K562 (cell line): ENCODE data around the gene IPPK. TPM values are rescaled to one million over a fixed set of nuclear protein-coding genes. Genes with fewer than 3 reads are reported as not detected.
"Not testable (repeated sequence)": the region's sequence is repeated elsewhere in the genome, so short reads cannot be mapped to it uniquely, and the experiment has no call there.

Experiments
- ATAC-seq: fragments of 200-7000 bp; cut with Tn5 transposase; 3 replicates; pipeline ENCODE4 v1.9.1; 2020; ENCODE audit warnings: moderate library complexity
- BruUV-seq: library from RNA; stranded (reverse); fragments of 400-500 nt; replicated peaks from 2 replicates; lab custom pipeline; 2021; lab: Mats Ljungman, UMichigan
- CTCF ChIA-PET: fragments of 300-600 bp; formaldehyde crosslinking; extraction: SDS; loops from one replicate; lab custom pipeline; 2021; ENCODE audit warnings: low intra/inter-chr PET ratio; lab: Yijun Ruan, JAX
- POLR2A ChIA-PET: fragments of 300-600, 350-650 bp; sonication (Branson Sonifier 250); formaldehyde crosslinking; extraction: SDS; loops from one replicate; lab custom pipeline; 2021; ENCODE audit warnings: antibody characterized with exemption, inconsistent platforms; lab: Yijun Ruan, JAX
- DNase-seq, 4 experiments: peaks; one replicate each; pipeline versions ENCODE4 v3.0.0 to v3.0.0-alpha.2; 2011 to 2018; ENCODE audit warnings: low spot score in 3 of 4, mixed read lengths in 3 of 4; ENCODE audit errors: extremely low read depth in 1 of 4
- FAIRE-seq: peaks from 2 replicates; lab custom pipeline; 2011; peaks lifted over from hg19 to GRCh38; lab: Jason Lieb, UNC
- H2AFZ ChIP-seq: 2 replicates; pipeline ENCODE4 v1.6.0; 2011; ENCODE audit warnings: low read depth, low read length, control low read depth, inconsistent platforms
- H3K27ac ChIP-seq: fragments of 200-600 bp; 3 replicates; pipeline ENCODE4 v1.8.0; 2011; ENCODE audit warnings: low read depth, mild to moderate bottlenecking, control low read depth, inconsistent platforms, low read length, moderate library complexity, mixed read lengths; ENCODE audit errors: extremely low read depth
- H3K27me3 ChIP-seq, 2 experiments: fragments of 300-600 bp in 1 of 2; 2 replicates in 1 of 2; 3 replicates in 1 of 2; pipeline versions ENCODE4 v1.6.0 to v1.8.0; 2011; ENCODE audit warnings: inconsistent platforms in 2 of 2, low read length in 2 of 2, mild to moderate bottlenecking in 1 of 2, mixed read lengths in 1 of 2, moderate library complexity in 1 of 2; ENCODE audit not compliant: control insufficient read depth in 2 of 2, insufficient read depth in 2 of 2
- H3K36me3 ChIP-seq: fragments of 300-600 bp; 3 replicates; pipeline ENCODE4 v1.8.0; 2011; ENCODE audit warnings: mild to moderate bottlenecking, low read length, inconsistent platforms; ENCODE audit not compliant: control insufficient read depth, insufficient read depth
- H3K4me1 ChIP-seq, 2 experiments: fragments of 200-600 bp in 1 of 2; replicated peaks in 1 of 2; 2 replicates in 1 of 2; 3 replicates in 1 of 2; pipeline versions ENCODE4 v1.5.1 to v1.8.0; 2011; ENCODE audit warnings: inconsistent platforms in 2 of 2, low read length in 2 of 2, mild to moderate bottlenecking in 1 of 2, mixed read lengths in 1 of 2, moderate library complexity in 1 of 2; ENCODE audit not compliant: control insufficient read depth in 2 of 2, insufficient read depth in 2 of 2
- H3K4me2 ChIP-seq: 2 replicates; pipeline ENCODE4 v1.6.1; 2011; ENCODE audit warnings: low read length, control low read depth, inconsistent platforms, mixed read lengths; ENCODE audit not compliant: insufficient read depth
- H3K4me3 ChIP-seq: fragments of 200-600 bp; sonication (generic), shearing (Covaris generic); 2 replicates; pipeline ENCODE4 v1.5.1; 2016; ENCODE audit warnings: control low read depth, inconsistent platforms
- H3K79me2 ChIP-seq: fragments of 200-600 bp; 3 replicates; pipeline ENCODE4 v1.8.0; 2011; ENCODE audit warnings: low read length, inconsistent platforms; ENCODE audit not compliant: control insufficient read depth, insufficient read depth
- H3K9ac ChIP-seq, 2 experiments: 2 replicates each; pipeline versions ENCODE4 v1.6.0 to v1.6.1; 2011; ENCODE audit warnings: low read depth in 2 of 2, low read length in 2 of 2, control low read depth in 1 of 2, inconsistent platforms in 1 of 2, mild to moderate bottlenecking in 1 of 2, mixed read lengths in 1 of 2; ENCODE audit not compliant: insufficient read depth in 1 of 2
- H3K9me1 ChIP-seq: one replicate; pipeline ENCODE4 v1.6.0; 2011; ENCODE audit warnings: inconsistent platforms, mild to moderate bottlenecking, low read length, moderate library complexity; ENCODE audit not compliant: control insufficient read depth, insufficient read depth
- H3K9me3 ChIP-seq: replicated peaks from 2 replicates; pipeline ENCODE4 v1.5.1; 2011; ENCODE audit warnings: low read depth, low read length, inconsistent platforms; ENCODE audit not compliant: control insufficient read depth, insufficient read depth
- H4K20me1 ChIP-seq: replicated peaks from 2 replicates; pipeline ENCODE4 v1.6.1; 2011; ENCODE audit warnings: low read length, inconsistent platforms, mixed read lengths; ENCODE audit not compliant: control insufficient read depth, insufficient read depth
- BRF1 ChIP-seq: IDR thresholded peaks from 3 replicates; pipeline ENCODE4 v1.6.1; 2011; ENCODE audit warnings: borderline replicate concordance, mild to moderate bottlenecking; ENCODE audit not compliant: insufficient read length; ENCODE audit errors: extremely low read depth
- GATAD2B ChIP-seq: fragments of 450-650 bp; IDR thresholded peaks from 2 replicates; pipeline ENCODE4 v1.6.1; 2017; ENCODE audit warnings: mild to moderate bottlenecking, borderline replicate concordance
- JUN ChIP-seq, 2 experiments: sonication (generic) in 1 of 2; formaldehyde crosslinking in 1 of 2; IDR thresholded peaks; 2 replicates each; pipeline versions ENCODE4 v1.6.1 to v1.8.0; 2012 to 2022; ENCODE audit warnings: borderline replicate concordance in 2 of 2, mild to moderate bottlenecking in 2 of 2, improper control_type of control experiment in 1 of 2, low read depth in 1 of 2, low read length in 1 of 2, missing genetic modification reagents in 1 of 2
- PYGO2 ChIP-seq: fragments of 450-650 bp; IDR thresholded peaks from 2 replicates; pipeline ENCODE4 v1.6.1; 2016; ENCODE audit warnings: mild to moderate bottlenecking, missing genetic modification characterization, moderate library complexity, missing compliant biosample characterization
- WGBS: fragments of 100-300 bp; shearing (Covaris generic); methylation state at CpG from one replicate; pipeline ENCODE4 v1.1.6; 2016; ENCODE audit warnings: low coverage, mixed read lengths; ENCODE audit not compliant: insufficient coverage; ENCODE audit errors: missing lambda C conversion rate; 5-methylcytosine and 5-hydroxymethylcytosine counted together
- in situ Hi-C: fragments of 300-500 bp; cut with MboI; formaldehyde crosslinking; loops from 4 replicates; pipeline ENCODE4 v1.15.0; 2018; ENCODE audit warnings: inconsistent platforms, mixed read lengths
- intact Hi-C: fragments of 100-400 bp; cut with micrococcal nuclease; formaldehyde crosslinking; loops from 2 replicates; pipeline ENCODE4 v1.14.2; 2022
- polyA plus RNA-seq, 8 experiments: library from polyadenylated mRNA; depleted of rRNA in 4 of 8; stranded (reverse) in 5 of 8; unstranded in 3 of 8; fragments of >200 nt; fragmentation: Nextera tagmentation in 2 of 8; fragmentation: Illumina TruSeq in 1 of 8; extraction: Ambion mirVana in 2 of 8; extraction: Trizol in 1 of 8; gene quantifications; 2 replicates each; pipeline versions ENCODE4 v1.2.1 to v1.2.3, GENCODE V29; 2011 to 2014; ENCODE audit warnings: inconsistent platforms in 1 of 8, missing spikeins in 1 of 8
- total RNA-seq, 7 experiments: library from RNA; depleted of rRNA in 6 of 7; stranded (reverse); fragments of >200 nt in 6 of 7; fragmentation: Illumina TruSeq in 2 of 7; extraction: Trizol in 2 of 7; gene quantifications; 2 replicates each; pipeline versions ENCODE4 v1.2.1 to v1.2.3, GENCODE V29; 2011 to 2021; ENCODE audit warnings: low replicate concordance in 1 of 7
- TF ChIP-seq, protein P1 (sequence below): fragments of 450-650 bp; IDR thresholded peaks from 2 replicates; pipeline ENCODE4 v1.6.1; 2017; ENCODE audit warnings: mild to moderate bottlenecking, moderate library complexity
- TF ChIP-seq, protein P2 (sequence below): sonication (generic); formaldehyde crosslinking; IDR thresholded peaks from 2 replicates; pipeline ENCODE4 v1.8.0; 2023; ENCODE audit warnings: missing genetic modification reagents, mild to moderate bottlenecking, borderline replicate concordance
- TF ChIP-seq, protein P3 (sequence below), 3 experiments: fragments of 200-800 bp in 1 of 3; sonication (Bioruptor generic) in 1 of 3; sonication (generic) in 1 of 3; formaldehyde crosslinking in 1 of 3; IDR thresholded peaks; 2 replicates each; pipeline versions ENCODE4 v1.6.1 to v1.8.0; 2016 to 2022; ENCODE audit warnings: mild to moderate bottlenecking in 2 of 3, missing compliant biosample characterization in 2 of 3, missing genetic modification characterization in 2 of 3, missing genetic modification reagents in 1 of 3

IPPK gene
- total and polyA plus RNA-seq, 9 of the 15 experiments (the other 6 are each of a cell fraction or from before 2014, with no cell fraction given) = 3.1 to 22.2 (median 11.2) TPM

DNA sequence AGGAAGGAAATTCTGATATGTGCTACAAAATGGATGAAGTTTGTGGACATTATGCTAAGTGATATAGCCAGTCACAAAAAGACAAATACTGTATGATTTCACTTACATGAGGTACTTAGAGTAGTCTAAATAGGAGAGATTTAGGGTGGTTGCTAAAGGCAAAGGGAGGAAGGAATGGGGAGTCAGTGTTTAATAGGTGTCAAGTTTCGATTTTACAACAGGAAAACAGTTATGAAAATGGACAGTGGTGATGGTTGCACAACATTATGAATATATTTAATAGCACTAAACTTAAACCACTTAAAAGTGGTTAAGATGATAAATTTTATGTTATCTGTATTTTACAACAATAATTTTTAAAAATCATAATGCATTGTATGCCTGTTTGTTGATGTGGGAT, 93.8 kb downstream of the IPPK start (continued):
- TF ChIP-seq GATAD2B (no peak), PYGO2 (tag) (no peak), BRF1 (no peak), JUN (IDR thresholded peaks at IDR 0.05; ENCODE audit: borderline replicate concordance, low read depth, low read length) (no peak), JUN (CRISPR knock-in tag; IDR thresholded peaks at IDR 0.05; ENCODE audit: borderline replicate concordance) (no peak)
- TF ChIP-seq, protein P1, sequence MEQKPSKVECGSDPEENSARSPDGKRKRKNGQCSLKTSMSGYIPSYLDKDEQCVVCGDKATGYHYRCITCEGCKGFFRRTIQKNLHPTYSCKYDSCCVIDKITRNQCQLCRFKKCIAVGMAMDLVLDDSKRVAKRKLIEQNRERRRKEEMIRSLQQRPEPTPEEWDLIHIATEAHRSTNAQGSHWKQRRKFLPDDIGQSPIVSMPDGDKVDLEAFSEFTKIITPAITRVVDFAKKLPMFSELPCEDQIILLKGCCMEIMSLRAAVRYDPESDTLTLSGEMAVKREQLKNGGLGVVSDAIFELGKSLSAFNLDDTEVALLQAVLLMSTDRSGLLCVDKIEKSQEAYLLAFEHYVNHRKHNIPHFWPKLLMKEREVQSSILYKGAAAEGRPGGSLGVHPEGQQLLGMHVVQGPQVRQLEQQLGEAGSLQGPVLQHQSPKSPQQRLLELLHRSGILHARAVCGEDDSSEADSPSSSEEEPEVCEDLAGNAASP = no peak
- TF ChIP-seq, protein P2, sequence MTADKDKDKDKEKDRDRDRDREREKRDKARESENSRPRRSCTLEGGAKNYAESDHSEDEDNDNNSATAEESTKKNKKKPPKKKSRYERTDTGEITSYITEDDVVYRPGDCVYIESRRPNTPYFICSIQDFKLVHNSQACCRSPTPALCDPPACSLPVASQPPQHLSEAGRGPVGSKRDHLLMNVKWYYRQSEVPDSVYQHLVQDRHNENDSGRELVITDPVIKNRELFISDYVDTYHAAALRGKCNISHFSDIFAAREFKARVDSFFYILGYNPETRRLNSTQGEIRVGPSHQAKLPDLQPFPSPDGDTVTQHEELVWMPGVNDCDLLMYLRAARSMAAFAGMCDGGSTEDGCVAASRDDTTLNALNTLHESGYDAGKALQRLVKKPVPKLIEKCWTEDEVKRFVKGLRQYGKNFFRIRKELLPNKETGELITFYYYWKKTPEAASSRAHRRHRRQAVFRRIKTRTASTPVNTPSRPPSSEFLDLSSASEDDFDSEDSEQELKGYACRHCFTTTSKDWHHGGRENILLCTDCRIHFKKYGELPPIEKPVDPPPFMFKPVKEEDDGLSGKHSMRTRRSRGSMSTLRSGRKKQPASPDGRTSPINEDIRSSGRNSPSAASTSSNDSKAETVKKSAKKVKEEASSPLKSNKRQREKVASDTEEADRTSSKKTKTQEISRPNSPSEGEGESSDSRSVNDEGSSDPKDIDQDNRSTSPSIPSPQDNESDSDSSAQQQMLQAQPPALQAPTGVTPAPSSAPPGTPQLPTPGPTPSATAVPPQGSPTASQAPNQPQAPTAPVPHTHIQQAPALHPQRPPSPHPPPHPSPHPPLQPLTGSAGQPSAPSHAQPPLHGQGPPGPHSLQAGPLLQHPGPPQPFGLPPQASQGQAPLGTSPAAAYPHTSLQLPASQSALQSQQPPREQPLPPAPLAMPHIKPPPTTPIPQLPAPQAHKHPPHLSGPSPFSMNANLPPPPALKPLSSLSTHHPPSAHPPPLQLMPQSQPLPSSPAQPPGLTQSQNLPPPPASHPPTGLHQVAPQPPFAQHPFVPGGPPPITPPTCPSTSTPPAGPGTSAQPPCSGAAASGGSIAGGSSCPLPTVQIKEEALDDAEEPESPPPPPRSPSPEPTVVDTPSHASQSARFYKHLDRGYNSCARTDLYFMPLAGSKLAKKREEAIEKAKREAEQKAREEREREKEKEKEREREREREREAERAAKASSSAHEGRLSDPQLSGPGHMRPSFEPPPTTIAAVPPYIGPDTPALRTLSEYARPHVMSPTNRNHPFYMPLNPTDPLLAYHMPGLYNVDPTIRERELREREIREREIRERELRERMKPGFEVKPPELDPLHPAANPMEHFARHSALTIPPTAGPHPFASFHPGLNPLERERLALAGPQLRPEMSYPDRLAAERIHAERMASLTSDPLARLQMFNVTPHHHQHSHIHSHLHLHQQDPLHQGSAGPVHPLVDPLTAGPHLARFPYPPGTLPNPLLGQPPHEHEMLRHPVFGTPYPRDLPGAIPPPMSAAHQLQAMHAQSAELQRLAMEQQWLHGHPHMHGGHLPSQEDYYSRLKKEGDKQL (CRISPR knock-in tag) = no peak
- TF ChIP-seq, protein P3, sequence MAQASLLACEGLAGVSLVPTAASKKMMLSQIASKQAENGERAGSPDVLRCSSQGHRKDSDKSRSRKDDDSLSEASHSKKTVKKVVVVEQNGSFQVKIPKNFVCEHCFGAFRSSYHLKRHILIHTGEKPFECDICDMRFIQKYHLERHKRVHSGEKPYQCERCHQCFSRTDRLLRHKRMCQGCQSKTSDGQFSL (CRISPR knock-in tag; IDR thresholded peaks at IDR 0.05) = no peak
- TF ChIP-seq, protein P3 (tag; IDR thresholded peaks at IDR 0.05) = no peak
- TF ChIP-seq, all 486 proteins: peak for 0

DNA sequence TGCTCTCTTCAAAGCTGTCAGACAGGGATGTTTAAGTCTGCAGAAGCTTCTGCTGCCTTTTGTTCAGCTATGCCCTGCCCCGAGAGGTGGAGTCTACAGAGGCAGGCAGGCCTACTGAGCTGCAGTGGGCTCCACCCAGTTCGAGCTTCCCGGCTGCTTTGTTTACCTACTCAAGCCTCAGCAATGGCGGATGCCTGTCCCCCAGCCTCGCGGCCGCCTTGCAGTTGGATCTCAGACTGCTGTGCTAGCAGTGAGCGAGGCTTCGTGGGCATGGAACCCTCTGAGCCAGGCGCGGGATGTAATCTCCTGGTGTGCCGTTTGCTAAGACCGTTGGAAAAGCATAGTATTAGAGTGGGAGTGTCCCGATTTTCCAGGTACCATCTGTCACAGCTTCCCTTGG, 96.3 kb downstream of the IPPK start:
- intact Hi-C loops, H3K4me1 ChIP-seq, H3K9me1 ChIP-seq, H3K27me3 ChIP-seq, H4K20me1 ChIP-seq, H3K27ac ChIP-seq, H3K36me3 ChIP-seq, DNase-seq, FAIRE-seq, H3K79me2 ChIP-seq, H3K9me3 ChIP-seq, H3K9ac ChIP-seq, H3K4me2 ChIP-seq, CTCF ChIA-PET, ATAC-seq, in situ Hi-C loops, H3K4me3 ChIP-seq, POLR2A ChIA-PET, BruUV-seq, H2AFZ ChIP-seq: not testable (repeated sequence)
- 68% methylated on average over 14 of the region's 14 CpGs for WGBS
